Type B pancreatic cell (in vitro differentiated cells): ENCODE data around the gene RYR2. TPM values are rescaled to one million over a fixed set of nuclear protein-coding genes. Genes with fewer than 3 reads are reported as not detected.

Source experiments
- DNase-seq: peaks from one replicate; pipeline ENCODE4 v3.0.0; 2021; ENCODE audit warnings: mixed read lengths; ENCODE audit not compliant: unreplicated experiment; ENCODE audit errors: extremely low spot score
- H3K27ac Mint-ChIP-seq: 2 replicates; pipeline ENCODE4 v1.8.0; 2021; ENCODE audit warnings: mild to moderate bottlenecking, mixed read lengths
- H3K27me3 Mint-ChIP-seq: 2 replicates; pipeline ENCODE4 v1.8.0; 2021; ENCODE audit warnings: mixed read lengths
- H3K36me3 Mint-ChIP-seq: 2 replicates; pipeline ENCODE4 v1.8.0; 2021; ENCODE audit warnings: mixed read lengths
- H3K4me1 Mint-ChIP-seq: one replicate; pipeline ENCODE4 v1.8.0; 2021; ENCODE audit warnings: mixed read lengths; ENCODE audit not compliant: unreplicated experiment
- H3K4me3 Mint-ChIP-seq: 2 replicates; pipeline ENCODE4 v1.8.0; 2021; ENCODE audit warnings: mild to moderate bottlenecking, mixed read lengths
- H3K9me3 Mint-ChIP-seq: 2 replicates; pipeline ENCODE4 v1.8.0; 2021; ENCODE audit warnings: mixed read lengths
- CTCF ChIP-seq: fragments of 200-600 bp; sonication (generic); conservative IDR thresholded peaks from 2 replicates; pipeline ENCODE4 v1.5.0; 2021; ENCODE audit warnings: antibody characterized with exemption, mild to moderate bottlenecking
- total RNA-seq: library from RNA; stranded (reverse); gene quantifications from 2 replicates; pipeline ENCODE4 v1.2.1, GENCODE V29; 2021; ENCODE audit warnings: low replicate concordance

RYR2 gene
- total RNA-seq, 1 donor from 2014 or later, result 0.58 TPM

- peaks cover 6% of the 10 kb centered on the region for H3K9me3 Mint-ChIP-seq
- TF ChIP-seq CTCF, result no peak
- no peak overlapping the region for H3K4me3 Mint-ChIP-seq
- no peaks in the 10 kb centered on the region for H3K36me3 Mint-ChIP-seq
- no peaks in the 10 kb centered on the region for H3K27me3 Mint-ChIP-seq
- H3K27ac Mint-ChIP-seq, result no peak overlapping the region
- no peaks in the 10 kb centered on the region for H3K4me1 Mint-ChIP-seq
- DNase-seq, result no peak
These were observed 369.6 kb downstream of the RYR2 start for GRCh38 chr1:237411621-237412020.

DNA sequence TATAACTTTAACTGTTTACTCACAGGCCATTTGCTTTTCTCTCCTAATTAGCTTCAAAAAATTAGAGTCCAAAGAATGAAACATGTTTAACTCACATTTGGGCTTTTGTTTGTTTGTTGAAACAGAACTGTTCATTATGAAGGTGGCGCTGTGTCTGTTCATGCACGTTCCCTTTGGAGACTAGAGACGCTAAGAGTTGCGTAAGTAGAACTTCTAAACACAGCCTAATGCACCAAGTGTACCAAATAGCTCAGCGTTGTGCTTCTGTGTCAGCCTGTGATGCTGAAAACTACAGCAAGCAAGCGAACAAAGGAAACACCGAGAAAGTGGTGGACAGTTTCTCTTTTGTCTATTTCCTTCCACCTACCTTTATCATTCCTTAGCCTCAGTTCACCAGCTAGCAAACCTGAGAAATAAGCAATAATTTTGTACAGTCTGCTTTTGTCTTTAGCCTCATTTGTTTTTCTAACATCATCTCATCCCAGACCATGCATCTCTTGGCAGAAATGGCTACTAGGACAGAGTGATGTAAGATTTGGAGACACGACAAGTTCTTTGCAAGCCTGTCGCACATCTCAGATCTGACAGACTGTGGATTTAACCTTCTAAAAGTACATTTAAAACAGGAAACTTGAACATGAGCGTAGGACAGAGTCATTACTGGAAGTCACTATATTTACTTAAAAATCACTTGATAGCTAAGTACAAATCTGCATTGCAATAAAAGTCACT is 375.1 kb downstream of the RYR2 start:
- H3K4me3 Mint-ChIP-seq, result no peak overlapping the region
- peaks cover 6% of the 10 kb centered on the region for H3K9me3 Mint-ChIP-seq
- no peak overlapping the region for H3K27ac Mint-ChIP-seq
- no peak for TF ChIP-seq CTCF
- DNase-seq, result no peak
- no peaks in the 10 kb centered on the region for H3K36me3 Mint-ChIP-seq
- no peaks in the 10 kb centered on the region for H3K27me3 Mint-ChIP-seq
- H3K4me1 Mint-ChIP-seq, result no peaks in the 10 kb centered on the region

DNA sequence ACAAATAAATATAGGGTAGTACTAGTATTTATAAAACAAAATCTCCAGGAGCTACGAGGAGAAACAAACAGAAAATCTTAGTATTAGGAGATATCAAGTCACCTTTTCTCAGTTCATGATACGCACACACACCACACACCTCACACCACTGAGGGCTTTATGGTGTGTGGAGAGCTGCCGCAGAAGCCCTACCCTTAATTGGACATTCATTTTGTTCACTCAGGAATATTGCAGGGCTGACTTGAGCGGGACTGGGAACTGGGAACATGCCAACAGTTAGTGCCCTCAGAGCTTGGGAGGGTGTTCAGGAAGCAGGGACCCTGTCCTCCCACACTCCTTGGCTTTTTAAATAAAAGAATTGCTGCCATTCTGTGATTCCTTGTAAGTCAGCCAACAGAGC is 386.8 kb downstream of the RYR2 start:
- Mint-ChIP-seq H3K27ac (no peak overlapping the region), H3K4me1 (no peaks in the 10 kb centered on the region), H3K27me3 (no peaks in the 10 kb centered on the region), H3K36me3 (no peaks in the 10 kb centered on the region), H3K9me3 (no peaks in the 10 kb centered on the region), H3K4me3 (no peak overlapping the region)
- no peak for DNase-seq
- no peak for TF ChIP-seq CTCF

DNA sequence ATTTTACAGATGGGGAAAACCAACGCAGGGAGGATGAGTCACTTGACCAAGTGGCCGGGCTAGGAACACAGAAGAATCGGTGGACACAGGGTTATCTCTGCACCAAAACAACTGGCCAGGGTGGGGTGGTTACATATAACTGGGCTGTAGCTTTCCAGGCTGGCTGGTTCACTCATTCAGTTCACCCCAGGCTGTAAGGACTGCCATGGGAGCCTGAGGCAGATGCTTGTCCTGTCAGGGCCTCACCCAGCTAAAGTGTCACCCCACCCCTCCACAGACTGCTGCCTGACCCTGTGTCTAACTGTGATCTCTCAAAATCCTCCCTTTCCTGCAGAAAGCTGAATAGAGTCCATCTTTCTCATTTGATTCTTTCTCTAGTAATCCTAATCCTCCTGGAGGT is 387.3 kb downstream of the RYR2 start:
- Mint-ChIP-seq H3K27ac (no peak overlapping the region), H3K36me3 (no peaks in the 10 kb centered on the region), H3K4me1 (no peaks in the 10 kb centered on the region), H3K27me3 (no peaks in the 10 kb centered on the region), H3K9me3 (no peaks in the 10 kb centered on the region), H3K4me3 (no peak overlapping the region)
- TF ChIP-seq CTCF, result no peak
- no peak for DNase-seq

DNA sequence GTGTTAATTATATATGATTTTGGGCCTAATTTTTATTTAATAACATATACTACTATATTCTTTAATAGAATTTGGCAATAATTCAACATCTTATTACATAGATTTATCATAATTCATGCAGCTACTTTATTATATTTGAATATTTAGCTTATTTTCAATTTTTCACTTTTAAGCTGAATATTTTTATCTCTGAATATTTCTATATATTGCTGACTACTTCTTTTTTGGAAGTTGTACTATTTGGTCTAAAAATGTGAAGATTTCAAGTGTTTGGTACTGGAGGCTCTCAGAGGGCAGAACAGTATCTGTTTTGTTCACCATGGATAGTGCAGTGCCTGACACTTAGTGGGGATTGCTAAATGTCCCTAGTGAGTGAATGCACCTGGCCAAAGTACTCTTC is 389.5 kb downstream of the RYR2 start:
- no peaks in the 10 kb centered on the region for H3K9me3 Mint-ChIP-seq
- H3K27ac Mint-ChIP-seq, result no peak overlapping the region
- H3K27me3 Mint-ChIP-seq, result no peaks in the 10 kb centered on the region
- DNase-seq, result no peak
- H3K36me3 Mint-ChIP-seq, result no peaks in the 10 kb centered on the region
- H3K4me3 Mint-ChIP-seq, result no peak overlapping the region
- no peaks in the 10 kb centered on the region for H3K4me1 Mint-ChIP-seq
- TF ChIP-seq CTCF, result no peak
